H9 (cell line): ENCODE measurements around the gene ARFGEF2. TPM values are rescaled to one million over a fixed set of nuclear protein-coding genes. Genes with fewer than 3 reads are reported as not detected.

Source experiments
- DNase-seq: peaks from one replicate; pipeline ENCODE4 v3.0.0-alpha.2; 2017
- H2AFZ ChIP-seq: one replicate; pipeline ENCODE4 v1.6.1; 2013; ENCODE audit warnings: mild to moderate bottlenecking, low read length, control low read depth, moderate library complexity
- H2AK5ac ChIP-seq: 2 replicates; pipeline ENCODE4 v1.6.1; 2013; ENCODE audit warnings: low read length, control low read depth, mixed read lengths; ENCODE audit not compliant: insufficient read length
- H2BK120ac ChIP-seq: one replicate; pipeline ENCODE4 v1.6.1; 2013; ENCODE audit warnings: low read depth, mild to moderate bottlenecking, low read length, control low read depth, inconsistent platforms; ENCODE audit not compliant: poor library complexity, severe bottlenecking
- H2BK12ac ChIP-seq: 2 replicates; pipeline ENCODE4 v1.6.1; 2013; ENCODE audit warnings: low read length, control low read depth, mixed read lengths, low read depth; ENCODE audit not compliant: insufficient read length
- H2BK15ac ChIP-seq: 2 replicates; pipeline ENCODE4 v1.6.1; 2013; ENCODE audit warnings: low read depth, low read length, control low read depth
- H2BK20ac ChIP-seq: one replicate; pipeline ENCODE4 v1.6.1; 2013; ENCODE audit warnings: low read depth, mild to moderate bottlenecking, low read length, control low read depth, inconsistent platforms; ENCODE audit not compliant: poor library complexity, severe bottlenecking
- H2BK5ac ChIP-seq: 2 replicates; pipeline ENCODE4 v1.6.1; 2013; ENCODE audit warnings: low read length, control low read depth, mixed read lengths; ENCODE audit not compliant: insufficient read length
- H3K14ac ChIP-seq: 2 replicates; pipeline ENCODE4 v1.6.1; 2013; ENCODE audit warnings: low read length, control low read depth; ENCODE audit not compliant: insufficient read depth
- H3K18ac ChIP-seq: 2 replicates; pipeline ENCODE4 v1.6.1; 2013; ENCODE audit warnings: low read depth, mild to moderate bottlenecking, mixed read lengths, low read length, control low read depth; ENCODE audit not compliant: insufficient read length
- H3K23ac ChIP-seq: 2 replicates; pipeline ENCODE4 v1.6.1; 2013; ENCODE audit warnings: low read length, control low read depth, mixed read lengths, low read depth; ENCODE audit not compliant: insufficient read length
- H3K23me2 ChIP-seq: 2 replicates; pipeline ENCODE4 v1.6.1; 2013; ENCODE audit warnings: low read depth, mild to moderate bottlenecking, mixed read lengths, low read length, control low read depth; ENCODE audit not compliant: insufficient read length, poor library complexity, severe bottlenecking
- H3K27ac ChIP-seq: 2 replicates; pipeline ENCODE4 v1.5.1; 2013; ENCODE audit warnings: low read length, control low read depth, mixed read lengths, low read depth; ENCODE audit not compliant: insufficient read length
- H3K27me3 ChIP-seq: 2 replicates; pipeline ENCODE4 v1.6.1; 2013; ENCODE audit warnings: low read length, control low read depth, inconsistent platforms; ENCODE audit not compliant: insufficient read depth
- H3K4ac ChIP-seq: 2 replicates; pipeline ENCODE4 v1.6.1; 2013; ENCODE audit warnings: low read depth, mild to moderate bottlenecking, control low read depth, inconsistent platforms, low read length, moderate library complexity
- H3K4me1 ChIP-seq: 2 replicates; pipeline ENCODE4 v1.6.1; 2013; ENCODE audit warnings: low read length, control low read depth, inconsistent platforms; ENCODE audit not compliant: insufficient read depth
- H3K4me2 ChIP-seq: 2 replicates; pipeline ENCODE4 v1.6.1; 2013; ENCODE audit warnings: low read length, control low read depth, mixed read lengths; ENCODE audit not compliant: insufficient read length, insufficient read depth
- H3K56ac ChIP-seq: 2 replicates; pipeline ENCODE4 v1.6.1; 2013; ENCODE audit warnings: low read depth, mild to moderate bottlenecking, mixed read lengths, low read length, control low read depth; ENCODE audit not compliant: insufficient read length
- H3K79me1 ChIP-seq: 2 replicates; pipeline ENCODE4 v1.6.1; 2013; ENCODE audit warnings: low read depth, mild to moderate bottlenecking, moderate library complexity, low read length, control low read depth, inconsistent platforms; ENCODE audit not compliant: insufficient read depth, poor library complexity, severe bottlenecking
- H3K79me2 ChIP-seq: 2 replicates; pipeline ENCODE4 v1.6.1; 2013; ENCODE audit warnings: low read length, control low read depth, inconsistent platforms; ENCODE audit not compliant: insufficient read depth
- H3K9ac ChIP-seq: 2 replicates; pipeline ENCODE4 v1.6.1; 2013; ENCODE audit warnings: low read length, control low read depth, mixed read lengths; ENCODE audit not compliant: insufficient read length; ENCODE audit errors: extremely low read depth
- H3K9me3 ChIP-seq: one replicate; pipeline ENCODE4 v1.6.1; 2013; ENCODE audit warnings: low read depth, low read length, inconsistent platforms; ENCODE audit not compliant: control insufficient read depth
- H3T11ph ChIP-seq: one replicate; pipeline ENCODE4 v1.6.1; 2013; ENCODE audit warnings: mild to moderate bottlenecking, low read length, control low read depth, inconsistent platforms
- H4K20me1 ChIP-seq: one replicate; pipeline ENCODE4 v1.6.1; 2013; ENCODE audit not compliant: control insufficient read depth, insufficient read length, insufficient read depth
- H4K5ac ChIP-seq: 2 replicates; pipeline ENCODE4 v1.6.1; 2013; ENCODE audit warnings: low read depth, mild to moderate bottlenecking, mixed read lengths, low read length, control low read depth; ENCODE audit not compliant: insufficient read length
- H4K8ac ChIP-seq: replicated peaks from 2 replicates; pipeline ENCODE4 v1.6.1; 2013; ENCODE audit warnings: low read length, control low read depth, mixed read lengths, low read depth; ENCODE audit not compliant: insufficient read length
- H4K91ac ChIP-seq: 2 replicates; pipeline ENCODE4 v1.6.1; 2013; ENCODE audit warnings: low read depth, mild to moderate bottlenecking, moderate library complexity, mixed read lengths, low read length, control low read depth; ENCODE audit not compliant: insufficient read length
- H3K27ac Mint-ChIP-seq, 3 experiments: 2 replicates in 2 of 3; 3 replicates in 1 of 3; pipeline ENCODE4 v1.8.0; 2020 to 2021; ENCODE audit warnings: mixed read lengths in 3 of 3, mild to moderate bottlenecking in 1 of 3, moderate library complexity in 1 of 3
- H3K27me3 Mint-ChIP-seq: 2 replicates; pipeline ENCODE4 v1.8.0; 2021; ENCODE audit warnings: low read depth, mild to moderate bottlenecking, moderate library complexity, mixed read lengths
- H3K36me3 Mint-ChIP-seq, 3 experiments: 2 replicates in 2 of 3; 3 replicates in 1 of 3; pipeline ENCODE4 v1.8.0; 2020 to 2021; ENCODE audit warnings: low read depth in 3 of 3, mixed read lengths in 3 of 3; ENCODE audit not compliant: insufficient read depth in 1 of 3
- H3K4me1 Mint-ChIP-seq, 2 experiments: 2 replicates each; pipeline ENCODE4 v1.8.0; 2020; ENCODE audit warnings: mixed read lengths in 2 of 2
- H3K4me3 Mint-ChIP-seq, 2 experiments: 2 replicates in 1 of 2; 3 replicates in 1 of 2; pipeline ENCODE4 v1.8.0; 2020 to 2021; ENCODE audit warnings: mild to moderate bottlenecking in 2 of 2, mixed read lengths in 2 of 2, moderate library complexity in 1 of 2
- H3K9me3 Mint-ChIP-seq, 2 experiments: 2 replicates in 1 of 2; 3 replicates in 1 of 2; pipeline ENCODE4 v1.8.0; 2020; ENCODE audit warnings: mild to moderate bottlenecking in 2 of 2, mixed read lengths in 2 of 2, moderate library complexity in 1 of 2
- WGBS: extraction: QIAGEN DNeasy Blood & Tissue Kit; methylation state at CpG from one replicate; pipeline ENCODE4 v1.1.7; 2013; ENCODE audit warnings: missing lambda C conversion rate, low lambda C conversion rate, mixed read lengths; ENCODE audit not compliant: insufficient read length; ENCODE audit errors: extremely low coverage; 5-methylcytosine and 5-hydroxymethylcytosine counted together
- total RNA-seq: library from RNA; stranded (reverse); gene quantifications from 2 replicates; pipeline ENCODE4 v1.2.1, GENCODE V29; 2021
- TF ChIP-seq, protein P1 (sequence below): fragments of 200-600 bp; sonication (generic); conservative IDR thresholded peaks from 3 replicates; pipeline ENCODE4 v1.8.0; 2021; ENCODE audit warnings: antibody characterized with exemption, mild to moderate bottlenecking

The ARFGEF2 gene
- total RNA-seq, 1 experiment from 2014 or later = 16.6 TPM

DNA sequence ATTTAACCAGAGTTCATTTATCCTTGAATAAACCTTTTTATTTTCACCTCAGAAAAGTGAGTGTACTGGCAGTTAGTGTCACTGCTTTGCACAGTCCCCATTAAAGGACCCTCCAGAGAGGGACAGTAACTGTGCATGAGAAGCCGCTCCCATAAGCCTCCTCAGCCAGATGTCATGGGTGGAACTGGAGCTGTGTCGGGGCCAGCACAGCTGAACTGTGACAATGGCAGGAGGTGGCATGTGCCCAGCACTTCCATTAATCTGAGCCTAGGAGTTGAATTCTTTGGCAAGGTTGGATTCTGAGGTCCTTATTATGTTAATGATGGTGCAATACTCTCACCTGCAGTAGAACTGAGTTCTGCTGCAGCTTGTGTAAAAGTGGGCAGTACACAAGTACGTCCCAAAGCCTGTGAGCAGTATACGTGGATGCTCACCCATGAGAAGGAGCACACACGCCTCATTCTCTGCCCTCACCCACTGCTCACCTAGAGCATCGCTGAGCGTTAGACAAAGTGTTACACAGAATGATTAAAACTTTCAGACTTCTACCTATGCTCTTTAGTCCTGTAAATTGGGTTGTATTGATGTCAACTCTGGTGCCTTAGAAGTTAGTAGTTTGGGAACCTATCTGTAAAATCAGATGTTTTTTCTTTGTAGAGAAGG lies 112.7 kb downstream of the ARFGEF2 start:
- no peak overlapping the region for H2BK15ac ChIP-seq
- H2BK5ac ChIP-seq = no peak overlapping the region
- H3K23me2 ChIP-seq = no peaks in the 10 kb centered on the region
- no peaks in the 10 kb centered on the region for H3K27me3 Mint-ChIP-seq
- no peak overlapping the region for H4K5ac ChIP-seq
- H4K8ac ChIP-seq = no peak overlapping the region
- H3K56ac ChIP-seq = no peak overlapping the region
- H3K14ac ChIP-seq = no peak overlapping the region
- no peaks in the 10 kb centered on the region for H3K79me1 ChIP-seq
- no peak overlapping the region for H3K27ac Mint-ChIP-seq
- H2BK20ac ChIP-seq = no peak overlapping the region
- no peaks in the 10 kb centered on the region for H4K20me1 ChIP-seq
- no peak overlapping the region for H2BK12ac ChIP-seq
- no peak overlapping the region for H3K4ac ChIP-seq
- no peak overlapping the region for H4K91ac ChIP-seq
- H2AFZ ChIP-seq = no peak overlapping the region
- H3K9me3 Mint-ChIP-seq = no peaks in the 10 kb centered on the region
- no peak overlapping the region for H3K18ac ChIP-seq
- no peak overlapping the region for H2AK5ac ChIP-seq
- no peak overlapping the region for H3K27ac ChIP-seq
- no CpG with 5 or more reads among the region's 7 CpGs for WGBS
- H3K4me1 Mint-ChIP-seq = peaks cover 4 to 8% of the 10 kb centered on the region in 2 experiments; a peak in 3 of 4 replicates
- H3K4me1 ChIP-seq = no peaks in the 10 kb centered on the region
- no peaks in the 10 kb centered on the region for H3K27me3 ChIP-seq
- H3K4me2 ChIP-seq = no peak overlapping the region
- no peak overlapping the region for H3K9ac ChIP-seq
- no peak for DNase-seq
- H2BK120ac ChIP-seq = no peak overlapping the region
- H3T11ph ChIP-seq = no peak overlapping the region
- no peak overlapping the region for H3K4me3 Mint-ChIP-seq
- H3K36me3 Mint-ChIP-seq = peaks cover 2 to 23% (median 18%) of the 10 kb centered on the region in 3 experiments; a peak in 6 of 7 replicates
- no peaks in the 10 kb centered on the region for H3K9me3 ChIP-seq
- H3K23ac ChIP-seq = no peak overlapping the region
- H3K79me2 ChIP-seq = no peaks in the 10 kb centered on the region
- TF ChIP-seq, protein P1, sequence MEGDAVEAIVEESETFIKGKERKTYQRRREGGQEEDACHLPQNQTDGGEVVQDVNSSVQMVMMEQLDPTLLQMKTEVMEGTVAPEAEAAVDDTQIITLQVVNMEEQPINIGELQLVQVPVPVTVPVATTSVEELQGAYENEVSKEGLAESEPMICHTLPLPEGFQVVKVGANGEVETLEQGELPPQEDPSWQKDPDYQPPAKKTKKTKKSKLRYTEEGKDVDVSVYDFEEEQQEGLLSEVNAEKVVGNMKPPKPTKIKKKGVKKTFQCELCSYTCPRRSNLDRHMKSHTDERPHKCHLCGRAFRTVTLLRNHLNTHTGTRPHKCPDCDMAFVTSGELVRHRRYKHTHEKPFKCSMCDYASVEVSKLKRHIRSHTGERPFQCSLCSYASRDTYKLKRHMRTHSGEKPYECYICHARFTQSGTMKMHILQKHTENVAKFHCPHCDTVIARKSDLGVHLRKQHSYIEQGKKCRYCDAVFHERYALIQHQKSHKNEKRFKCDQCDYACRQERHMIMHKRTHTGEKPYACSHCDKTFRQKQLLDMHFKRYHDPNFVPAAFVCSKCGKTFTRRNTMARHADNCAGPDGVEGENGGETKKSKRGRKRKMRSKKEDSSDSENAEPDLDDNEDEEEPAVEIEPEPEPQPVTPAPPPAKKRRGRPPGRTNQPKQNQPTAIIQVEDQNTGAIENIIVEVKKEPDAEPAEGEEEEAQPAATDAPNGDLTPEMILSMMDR = no peak
